ENCODE data around the gene PLEKHB1.

The PLEKHB1 gene

GRCh38 chr11:73614591-73614990 is 31.8 kb upstream of the PLEKHB1 start:
- TF ChIP-seq CTCF (IDR thresholded peaks at IDR 0.05; ENCODE audit: borderline replicate concordance, control extremely low read depth, extremely low read depth, insufficient read depth, missing control alignments), result no peak
- no peak for DNase-seq (ENCODE audit: low spot score)
- in situ Hi-C loops (cut with MboI; ENCODE audit: low sequenced_read_pairs, unreplicated experiment), result no loop called here

GRCh38 chr11:73622926-73623593 is 23.3 kb upstream of the PLEKHB1 start:
- no peak for TF ChIP-seq CTCF (IDR thresholded peaks at IDR 0.05; ENCODE audit: borderline replicate concordance, control extremely low read depth, extremely low read depth, insufficient read depth, missing control alignments)
- no peak for DNase-seq (ENCODE audit: low spot score)
- in situ Hi-C loops (cut with MboI; ENCODE audit: low sequenced_read_pairs, unreplicated experiment), result no loop called here

GRCh38 chr11:73623686-73624085 is 22.7 kb upstream of the PLEKHB1 start:
- in situ Hi-C loops (cut with MboI; ENCODE audit: low sequenced_read_pairs, unreplicated experiment), result no loop called here
- TF ChIP-seq CTCF (IDR thresholded peaks at IDR 0.05; ENCODE audit: borderline replicate concordance, control extremely low read depth, extremely low read depth, insufficient read depth, missing control alignments), result no peak
- DNase-seq (ENCODE audit: low spot score), result no peak

- in situ Hi-C loops (cut with MboI; ENCODE audit: low sequenced_read_pairs, unreplicated experiment), result no loop called here
- peak; percentile 86 for DNase-seq (ENCODE audit: low spot score)
- peak; percentile 86 for TF ChIP-seq CTCF (IDR thresholded peaks at IDR 0.05; ENCODE audit: borderline replicate concordance, control extremely low read depth, extremely low read depth, insufficient read depth, missing control alignments)
Measured at GRCh38 chr11:73625696-73626318, 20.6 kb upstream of the PLEKHB1 start.

- in situ Hi-C loops (cut with MboI; ENCODE audit: low sequenced_read_pairs, unreplicated experiment), result no loop called here
- DNase-seq (ENCODE audit: low spot score), result no peak
- no peak for TF ChIP-seq CTCF (IDR thresholded peaks at IDR 0.05; ENCODE audit: borderline replicate concordance, control extremely low read depth, extremely low read depth, insufficient read depth, missing control alignments)
Measured at GRCh38 chr11:73629907-73630306, 16.5 kb upstream of the PLEKHB1 start.

- no peak for TF ChIP-seq CTCF (IDR thresholded peaks at IDR 0.05; ENCODE audit: borderline replicate concordance, control extremely low read depth, extremely low read depth, insufficient read depth, missing control alignments)
- in situ Hi-C loops (cut with MboI; ENCODE audit: low sequenced_read_pairs, unreplicated experiment), result no loop called here
- DNase-seq (ENCODE audit: low spot score), result no peak
Measured at GRCh38 chr11:73632996-73633395, 13.4 kb upstream of the PLEKHB1 start.

All from GM13976 (cell line).